HG02759 (cell line): ENCODE results near the gene PRKCSH.
"Not testable (repeated sequence)": the region's sequence is repeated elsewhere in the genome, so short reads cannot be mapped to it uniquely, and the experiment has no call there.

Source experiments
- ATAC-seq: cut with Tn5 transposase; IDR thresholded peaks from one replicate; pipeline ENCODE4 v1.9.1; 2021; ENCODE audit warnings: mild to moderate bottlenecking, moderate library complexity; ENCODE audit not compliant: unreplicated experiment

The PRKCSH gene

DNA sequence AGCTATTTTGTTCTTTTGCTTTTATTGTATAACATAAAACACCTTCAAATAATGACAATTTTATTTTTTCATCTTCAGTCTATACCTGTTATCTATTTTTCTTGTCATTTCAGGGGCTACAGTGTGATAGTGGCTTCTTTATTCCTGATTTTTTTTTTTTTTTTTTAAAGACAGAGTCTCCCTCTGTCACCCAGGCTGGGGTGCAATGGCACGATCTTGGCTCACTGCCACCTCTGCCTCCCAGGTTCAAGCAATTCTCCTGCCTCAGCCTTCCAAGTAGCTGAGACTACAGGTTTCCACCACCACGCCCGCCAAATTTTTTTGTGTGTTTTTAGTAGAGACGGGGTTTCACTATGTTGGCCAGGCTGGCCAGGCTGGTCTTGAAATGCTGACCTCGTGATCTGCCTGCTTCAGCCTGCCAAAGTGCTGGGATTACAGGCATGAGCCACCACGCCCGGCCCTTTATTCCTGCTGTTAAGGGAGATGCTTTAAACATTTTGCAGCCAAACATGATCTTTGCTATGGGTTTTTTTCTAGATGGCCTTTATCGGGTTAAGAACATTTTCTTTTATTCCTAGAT, 32.9 kb downstream of the PRKCSH start:
- ATAC-seq, result not testable (repeated sequence)

GRCh38 chr19:11473725-11474124, 38.3 kb downstream of the PRKCSH start:
- ATAC-seq, result no peak

- not testable (repeated sequence) for ATAC-seq
These were observed 39.9 kb downstream of the PRKCSH start for GRCh38 chr19:11475343-11475742.

DNA sequence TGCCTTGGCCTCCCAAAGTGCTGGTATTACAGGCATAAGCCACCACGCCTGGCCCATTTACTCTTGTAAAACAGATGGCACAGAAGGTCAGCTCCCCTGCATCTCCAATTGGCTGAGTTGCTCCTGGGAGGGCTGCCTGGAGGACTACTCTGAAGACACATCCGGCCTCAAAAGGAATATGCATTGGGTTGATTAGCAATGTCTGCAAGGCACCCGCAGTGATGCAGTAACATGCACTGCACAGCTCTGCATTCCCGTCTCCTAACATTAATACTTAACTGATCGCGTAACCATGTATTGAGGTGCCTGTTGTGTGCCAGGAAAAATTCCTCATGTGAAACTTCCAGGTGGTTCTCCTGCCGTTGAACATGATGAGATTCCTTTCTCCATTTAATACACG, 40.4 kb downstream of the PRKCSH start:
- no peak for ATAC-seq

DNA sequence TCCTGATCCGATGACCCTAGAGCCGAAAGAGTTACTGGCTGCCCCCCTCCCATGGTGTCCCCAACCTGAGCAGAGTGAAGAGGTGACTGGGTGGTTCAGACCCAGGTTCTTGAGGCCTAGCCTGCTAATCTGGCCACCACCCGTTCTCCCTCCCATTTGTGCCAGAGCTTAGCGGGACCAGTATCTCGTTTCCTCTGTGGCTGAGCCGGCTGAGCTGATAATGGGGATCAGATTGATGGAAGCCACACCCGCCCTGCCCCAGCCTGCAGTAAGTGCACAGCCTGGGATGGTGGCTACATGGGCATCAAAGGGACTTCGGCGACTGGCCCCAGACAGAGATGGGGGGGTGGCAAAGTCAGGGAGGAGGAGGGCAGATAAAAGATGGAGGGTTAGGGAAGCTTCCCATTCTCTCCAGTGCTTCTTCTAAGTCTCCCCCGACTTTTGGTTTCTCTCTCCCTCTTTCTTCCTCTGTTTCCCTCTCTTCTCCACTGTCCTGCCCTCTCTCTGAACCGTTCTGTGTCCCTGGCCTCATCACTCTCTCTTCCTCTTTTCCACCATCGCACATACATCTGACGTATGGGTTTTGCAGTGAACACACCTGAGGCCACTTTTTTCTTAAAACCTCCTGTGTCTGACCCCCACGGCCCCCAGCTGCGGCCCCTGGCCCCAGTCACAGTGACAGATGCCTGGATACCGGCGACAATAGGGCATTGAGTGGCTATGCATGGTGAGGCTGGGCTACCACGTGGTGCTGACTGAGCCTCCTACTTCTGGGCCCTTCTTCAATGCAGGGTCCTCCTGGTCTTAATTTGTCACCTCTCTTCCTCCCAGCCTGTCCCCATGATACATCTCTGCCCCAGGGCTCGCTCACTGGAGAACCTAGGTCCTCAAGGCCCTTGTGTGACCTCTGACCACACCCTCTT, 43.0 kb downstream of the PRKCSH start:
- no peak for ATAC-seq

DNA sequence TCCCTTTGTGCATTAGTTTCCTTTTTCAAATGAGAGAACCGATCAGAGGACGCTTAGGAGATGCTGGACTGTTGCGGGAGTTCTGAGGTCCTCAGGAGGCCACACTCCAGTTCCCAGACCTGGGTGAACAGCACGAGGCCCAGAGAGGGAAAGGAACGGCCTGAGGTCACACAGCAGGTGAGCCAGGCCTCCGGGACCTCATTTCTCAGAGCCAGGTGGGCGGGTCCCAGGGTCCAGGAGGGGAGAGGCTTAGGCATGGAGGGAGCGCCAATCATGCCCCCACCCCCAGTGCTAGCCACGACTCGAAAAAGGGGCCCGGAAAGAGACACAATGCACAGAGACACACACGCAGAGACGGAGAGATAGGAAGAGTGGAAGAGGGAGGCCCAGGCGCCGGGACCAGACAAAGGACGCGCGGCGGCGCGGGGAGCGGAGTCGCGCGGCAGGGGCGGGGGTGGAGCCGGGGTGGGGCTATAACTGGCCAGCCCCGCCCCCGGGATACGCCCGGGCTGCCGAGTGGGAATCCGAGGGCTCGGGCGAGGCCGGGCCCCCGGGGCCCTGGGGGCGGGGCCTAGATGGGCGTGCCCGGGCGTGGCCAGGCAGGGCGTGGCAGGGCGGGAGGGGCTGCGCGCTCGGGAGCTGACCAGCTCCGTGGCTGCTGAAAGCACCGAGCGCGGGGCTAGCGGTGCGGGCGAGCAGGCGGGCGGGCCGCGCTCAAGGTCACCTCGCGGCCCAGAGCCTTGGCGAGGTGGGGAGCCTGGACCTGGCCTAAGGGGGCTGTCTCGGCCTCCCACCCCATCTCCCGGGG, 43.9 kb downstream of the PRKCSH start:
- ATAC-seq, result no peak

DNA sequence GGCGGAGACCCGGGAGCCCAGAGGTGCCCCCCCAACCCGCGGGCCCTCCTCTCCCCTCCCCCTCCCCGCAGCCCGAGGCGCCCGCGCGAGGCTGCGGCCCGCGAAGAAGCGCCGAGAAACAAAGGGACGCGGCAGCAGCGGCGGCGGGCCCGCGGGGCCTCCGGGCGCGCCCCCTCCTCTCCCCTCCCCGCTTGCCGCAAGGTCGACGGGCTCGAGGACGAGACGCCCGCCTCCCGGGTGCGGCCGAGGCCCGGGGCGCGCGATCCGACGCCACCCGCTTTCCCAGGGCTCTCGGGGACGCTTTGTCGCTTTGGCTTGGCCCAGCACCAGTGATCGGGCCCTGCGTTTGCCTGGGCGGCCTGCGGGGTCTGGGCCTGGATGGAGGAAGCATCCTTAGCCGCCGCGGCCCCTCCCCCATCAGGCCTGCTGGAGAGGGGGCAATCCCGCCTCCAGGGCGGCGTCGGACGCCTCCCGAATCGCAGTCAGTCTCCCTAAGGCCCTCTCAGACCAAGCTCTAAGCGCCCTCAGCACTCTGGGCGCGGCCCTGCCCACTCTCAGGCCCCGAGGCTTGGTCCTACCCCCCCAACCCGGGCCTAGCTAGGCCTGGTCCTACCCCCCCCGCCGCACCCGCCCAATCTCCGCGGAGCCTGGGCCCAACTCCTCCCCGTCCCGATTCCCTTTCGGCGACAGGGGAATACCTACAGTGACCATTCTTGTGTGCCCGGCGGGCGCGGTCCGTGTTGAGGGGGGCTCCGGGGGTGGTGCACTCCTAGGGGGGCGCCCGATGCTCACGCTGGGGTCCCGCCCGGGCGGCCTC, 44.7 kb downstream of the PRKCSH start:
- no peak for ATAC-seq

DNA sequence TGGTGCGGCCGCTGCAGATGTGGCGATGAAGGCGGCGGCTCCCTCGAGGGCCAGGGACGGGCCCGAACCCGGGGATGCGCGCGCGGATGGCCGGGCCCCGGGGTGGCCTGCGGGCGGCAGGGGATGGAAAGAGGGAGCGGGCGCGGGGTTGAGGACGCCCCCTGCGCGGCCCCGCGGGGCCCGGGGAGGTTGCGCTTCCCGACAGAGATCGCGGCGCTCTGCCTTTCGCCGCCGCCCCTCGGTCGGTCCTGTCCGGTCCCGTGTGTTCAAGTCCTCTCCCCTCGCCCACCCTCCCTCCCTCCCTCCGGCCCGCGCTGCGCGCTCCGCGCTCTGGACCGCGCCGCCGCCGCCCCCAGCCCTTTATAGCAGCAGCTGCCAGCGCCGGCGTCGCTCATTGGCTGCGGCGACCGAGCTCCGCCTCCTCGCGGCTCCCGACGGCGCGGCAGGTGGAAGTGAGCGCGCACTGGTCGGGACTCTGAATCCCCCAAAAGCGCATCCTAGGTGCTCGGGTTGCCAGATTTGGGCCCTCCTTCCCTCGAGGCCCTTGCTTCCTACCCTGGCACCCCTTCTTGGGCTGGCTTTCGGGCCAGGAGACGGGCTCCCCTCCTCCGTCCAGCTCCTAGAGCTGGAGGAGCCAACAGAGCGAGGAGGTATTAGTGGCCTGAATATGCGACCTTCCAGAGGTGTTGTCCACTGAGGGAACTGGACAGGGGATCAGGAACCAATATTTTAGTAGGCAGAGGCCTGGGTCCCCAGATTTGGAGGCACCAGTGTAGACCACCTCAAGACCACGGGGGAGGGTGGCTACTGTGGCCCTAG, 45.5 kb downstream of the PRKCSH start, which contains the start of gene ELAVL3:
Gene ELAVL3 (minus strand): TSS at position 332 of the 819 bp plus-strand sequence. CDS start 438 bp downstream, outside the sequence.
- ATAC-seq, result no peak

DNA sequence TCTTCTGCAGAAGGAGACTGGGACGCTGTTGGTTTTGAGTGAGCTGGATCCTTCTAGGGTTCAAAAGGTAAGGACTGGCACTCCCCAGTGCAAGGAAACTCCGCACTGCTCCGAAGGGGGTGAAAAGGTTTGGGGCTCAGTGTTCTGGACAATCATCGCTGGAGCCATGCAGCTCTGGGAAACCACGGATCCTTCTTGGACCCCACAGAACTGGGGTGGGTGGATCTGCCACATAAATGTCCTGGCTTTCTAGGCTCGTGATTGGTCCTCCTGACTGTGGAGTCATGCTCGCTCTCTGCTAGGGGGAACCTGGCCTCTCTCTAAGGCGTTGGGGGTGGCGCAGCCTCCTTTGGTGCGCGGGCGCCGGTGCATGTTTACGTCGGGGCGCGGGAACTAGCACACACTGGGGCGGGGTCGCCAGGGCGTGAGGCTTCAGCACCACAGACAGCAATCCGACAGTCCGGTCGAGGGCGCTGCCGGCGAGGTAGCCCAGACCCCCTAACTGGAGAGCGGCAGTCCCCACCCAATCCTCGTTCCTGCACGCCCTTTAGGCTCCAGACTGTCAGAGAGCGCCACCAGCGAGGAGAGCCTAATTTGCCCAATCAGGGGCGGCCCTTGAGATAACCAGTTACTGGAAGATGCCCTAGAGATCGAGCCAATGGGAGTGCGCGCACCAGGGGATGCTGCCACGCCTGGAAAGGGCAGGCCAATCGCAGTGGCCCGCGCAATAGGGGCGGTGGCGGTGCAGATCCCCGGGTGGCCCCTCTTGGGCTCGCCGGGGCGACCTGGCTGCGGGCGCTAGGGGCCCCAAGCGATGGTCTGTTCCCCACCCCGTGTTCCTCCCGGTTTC, 46.3 kb downstream of the PRKCSH start:
- ATAC-seq, result peak; percentile 62

DNA sequence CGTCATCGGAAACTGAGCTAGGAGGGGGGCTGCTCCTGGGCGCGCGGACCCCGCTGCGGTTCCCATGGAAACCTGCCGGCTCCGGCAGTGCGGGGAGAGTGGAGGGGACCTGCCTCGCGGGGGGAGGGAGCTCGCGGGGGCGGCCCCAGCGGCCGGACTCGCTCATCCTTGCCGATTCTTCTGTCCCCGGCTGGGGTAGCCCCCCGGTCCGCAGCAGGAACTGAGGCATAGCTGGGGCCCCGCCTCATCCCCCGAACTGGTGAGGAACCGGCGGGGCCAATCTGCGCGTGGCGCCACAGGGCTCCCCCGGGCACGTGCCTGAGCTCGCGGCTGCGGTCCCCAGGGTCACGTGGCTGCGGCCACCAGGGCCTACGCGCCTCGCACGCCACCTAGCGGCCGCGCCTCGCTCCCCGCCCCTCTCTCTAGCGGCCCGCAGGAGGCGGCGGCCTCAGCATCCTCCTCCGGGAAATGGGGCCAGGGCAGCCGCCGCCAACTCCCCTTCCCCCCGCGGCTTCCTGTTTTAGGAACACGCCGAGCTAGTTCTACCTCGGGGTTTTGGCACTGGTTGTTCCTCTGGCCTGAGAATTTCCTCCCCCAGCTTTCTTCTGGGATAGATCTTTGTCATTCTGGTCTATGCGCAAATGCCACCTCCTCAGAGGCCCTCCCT, 47.1 kb downstream of the PRKCSH start:
- peak; percentile 71 for ATAC-seq

DNA sequence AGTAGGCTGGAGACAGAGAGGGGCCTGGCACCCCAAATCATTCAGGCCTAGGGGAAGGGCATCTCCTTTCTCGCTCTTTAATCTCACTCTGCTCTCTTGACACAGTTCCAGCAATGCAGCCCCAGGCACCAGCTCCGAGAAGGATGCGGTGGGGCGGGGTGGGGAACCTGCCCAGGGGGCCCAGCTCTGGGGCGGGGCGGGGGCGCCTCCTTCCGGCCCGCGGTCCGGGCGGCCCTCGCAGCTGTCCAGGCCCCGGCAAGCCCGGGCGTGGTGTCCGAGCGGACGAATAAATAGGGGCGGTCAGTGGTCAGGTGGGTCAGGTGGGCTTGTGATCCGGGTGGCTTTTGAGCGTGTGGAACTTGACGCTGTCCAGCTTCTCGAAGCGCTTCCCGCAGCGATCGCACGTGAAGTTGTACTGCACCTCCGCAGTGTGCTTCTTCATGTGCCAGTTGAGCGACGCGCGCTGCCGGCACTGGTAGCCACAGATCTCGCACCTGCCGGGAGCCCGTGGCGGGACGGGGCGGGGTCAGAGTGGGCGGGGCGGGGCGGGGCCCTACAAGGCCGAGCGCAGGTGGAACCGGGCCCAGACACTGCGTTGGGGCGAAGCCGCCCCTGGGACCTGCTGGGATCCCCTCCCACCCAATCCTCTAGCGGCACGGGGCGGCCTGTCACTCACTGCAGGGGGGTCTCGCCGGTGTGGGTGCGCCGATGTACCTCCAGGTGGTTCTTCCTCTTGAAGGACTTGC, 48.1 kb downstream of the PRKCSH start:
- ATAC-seq, result no peak

DNA sequence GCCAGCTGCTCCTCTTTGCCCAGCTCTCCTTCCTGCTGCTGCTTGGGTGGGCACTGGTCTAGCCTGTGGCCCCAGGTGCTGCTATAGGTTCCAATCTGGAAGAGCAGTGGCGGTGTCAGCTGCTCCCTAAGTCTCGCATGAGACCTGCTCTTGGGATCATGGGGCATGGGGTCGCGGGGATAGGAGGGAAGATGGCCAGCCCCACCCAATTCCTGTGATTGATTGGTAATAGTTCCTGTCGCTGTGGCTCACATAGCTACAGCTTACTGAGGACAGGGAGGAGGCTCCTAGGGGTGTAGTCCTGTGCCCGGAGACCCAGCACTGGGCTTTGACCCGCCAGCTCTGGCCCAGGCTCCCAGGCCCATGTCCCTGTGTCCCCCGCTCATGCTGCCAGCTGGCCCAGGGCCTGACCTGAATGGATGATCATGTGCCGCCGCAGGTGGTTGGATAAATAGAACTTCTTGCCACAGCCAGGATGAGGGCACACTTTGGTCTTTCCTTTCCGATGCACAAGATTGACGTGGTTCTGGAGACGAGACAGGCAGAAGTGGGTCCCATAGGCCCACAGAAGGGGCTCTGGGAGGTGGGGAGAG, 49.9 kb downstream of the PRKCSH start:
- no peak for ATAC-seq

- no peak for ATAC-seq
These were observed 51.4 kb downstream of the PRKCSH start for GRCh38 chr19:11486661-11487503.

- no peak for ATAC-seq
These were observed 53.9 kb downstream of the PRKCSH start for GRCh38 chr19:11489378-11489777.

DNA sequence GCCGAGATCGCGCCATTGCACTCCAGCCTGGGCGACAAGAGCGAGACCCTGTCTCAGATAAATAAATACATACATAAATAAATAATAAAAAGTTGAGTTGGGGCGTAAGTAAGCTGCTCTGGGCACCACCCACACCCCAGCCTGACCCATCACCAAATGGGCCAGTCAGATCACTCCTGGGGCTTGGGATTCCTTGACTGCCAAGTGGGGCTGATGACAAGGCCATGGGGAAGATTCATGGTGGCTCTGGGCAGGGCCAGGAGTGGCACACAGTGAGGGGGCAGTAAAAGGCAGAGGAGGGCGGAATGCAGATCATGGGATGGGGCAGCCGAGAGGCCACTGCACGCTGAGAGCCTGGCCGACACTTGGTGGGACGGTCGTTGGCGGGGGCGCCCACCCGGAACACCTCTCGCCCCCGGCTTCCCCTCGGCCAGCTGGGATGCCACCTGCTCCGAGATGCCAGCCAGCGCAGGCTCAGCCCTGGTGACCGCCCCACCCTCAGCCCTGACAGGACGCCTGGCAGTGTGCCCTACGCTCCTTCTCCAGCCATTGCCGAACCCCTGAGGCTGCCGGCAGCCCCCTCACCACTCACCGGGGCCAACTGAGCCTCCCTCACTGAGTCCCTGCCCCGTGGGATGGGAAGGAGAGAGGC, 59.3 kb downstream of the PRKCSH start:
- no peak for ATAC-seq

GRCh38 chr19:11495481-11495880, 60.0 kb downstream of the PRKCSH start:
- ATAC-seq, result no peak
